ENCODE data around the gene GRIK4. TPM values are rescaled to one million over a fixed set of nuclear protein-coding genes. Genes with fewer than 3 reads are reported as not detected.

GRIK4 gene
- polyA plus RNA-seq, 1 of the 3 experiments (the other 2 are of a cell fraction) = 0.03 TPM

GRCh38 chr11:120473503-120473902 is 38.0 kb upstream of the GRIK4 start:
- Histone ChIP-seq H3K27me3 (ENCODE audit: insufficient read depth) (no peaks in the 10 kb centered on the region), H3K9me3 (no peaks in the 10 kb centered on the region), H3F3A (replicated peaks; ENCODE audit: insufficient read depth) (peaks cover 14% of the 10 kb centered on the region), H4K20me1 (ENCODE audit: insufficient read depth) (no peaks in the 10 kb centered on the region), H3K4me3 (ENCODE audit: low read depth in 2 of 2, low read length in 1 of 2) (no peak overlapping the region), H2AFZ (ENCODE audit: low read depth) (no peak overlapping the region), H3K9me2 (no peaks in the 10 kb centered on the region), H3K4me2 (no peak overlapping the region), H3K27ac (ENCODE audit: low read depth in 2 of 2, low read length in 1 of 2) (no peak overlapping the region), H3K79me2 (ENCODE audit: insufficient read depth) (no peaks in the 10 kb centered on the region), H3K36me3 (replicated peaks in 1 of 2; ENCODE audit: control insufficient read depth in 1 of 2, insufficient read depth in 2 of 2, low read length in 1 of 2) (peaks cover 79 to 83% of the 10 kb centered on the region in 2 experiments), H3K4me1 (ENCODE audit: control insufficient read depth in 1 of 2, insufficient read depth in 2 of 2, low read depth in 1 of 2, low read length in 1 of 2) (no peaks in the 10 kb centered on the region), H3K9ac (no peak overlapping the region)
- CTCF ChIA-PET = interaction anchor here (1.0 kb wide), 1 partner anchor 37 kb away, joined by 3 read pairs; no protein-coding TSS in a partner anchor
- DNase-seq = no peak
- TF ChIP-seq IRF3 (IDR thresholded peaks at IDR 0.05; ENCODE audit: low read depth, low read length) (no peak), RAD21 (IDR thresholded peaks at IDR 0.05; ENCODE audit: low read length) (no peak), RCOR1 (IDR thresholded peaks at IDR 0.05; ENCODE audit: low read length) (no peak), FOXJ3 (CRISPR knock-in tag; IDR thresholded peaks at IDR 0.05) (no peak), GABPA (IDR thresholded peaks at IDR 0.05; ENCODE audit: low read depth) (no peak), USF1 (IDR thresholded peaks at IDR 0.05; ENCODE audit: borderline replicate concordance, low read depth) (no peak), GATA2 (CRISPR knock-in tag; IDR thresholded peaks at IDR 0.05) (no peak), EP300 (IDR thresholded peaks at IDR 0.05; ENCODE audit: borderline replicate concordance in 1 of 2, low read depth in 1 of 2, low read length in 1 of 2) (no peak), FOXM1 (IDR thresholded peaks at IDR 0.05; ENCODE audit: low read depth) (no peak), CTCF (IDR thresholded peaks at IDR 0.05) (no peak)
- 97% methylated on average over 3 of the region's 3 CpGs for WGBS (ENCODE audit: low lambda C conversion rate)
- POLR2A ChIA-PET = no interaction called here

- ChIA-PET POLR2A (no interaction called here), CTCF (interaction anchor here (1.0 to 1.4 kb wide), 2 partner anchors 11 to 148 kb away, joined by 3 read pairs; no protein-coding TSS in a partner anchor)
- Histone ChIP-seq H3K27ac (ENCODE audit: low read depth in 2 of 2, low read length in 1 of 2) (no peak overlapping the region), H3K36me3 (replicated peaks in 1 of 2; ENCODE audit: control insufficient read depth in 1 of 2, insufficient read depth in 2 of 2, low read length in 1 of 2) (peaks cover 72 to 76% of the 10 kb centered on the region in 2 experiments), H3F3A (replicated peaks; ENCODE audit: insufficient read depth) (peaks cover under 1% of the 10 kb centered on the region), H3K9me3 (no peaks in the 10 kb centered on the region), H4K20me1 (ENCODE audit: insufficient read depth) (no peaks in the 10 kb centered on the region), H3K4me1 (ENCODE audit: control insufficient read depth in 1 of 2, insufficient read depth in 2 of 2, low read depth in 1 of 2, low read length in 1 of 2) (no peaks in the 10 kb centered on the region), H3K9ac (no peak overlapping the region), H3K4me2 (no peak overlapping the region), H3K79me2 (ENCODE audit: insufficient read depth) (no peaks in the 10 kb centered on the region), H3K9me2 (no peaks in the 10 kb centered on the region), H3K27me3 (ENCODE audit: insufficient read depth) (no peaks in the 10 kb centered on the region), H3K4me3 (ENCODE audit: low read depth in 2 of 2, low read length in 1 of 2) (no peak overlapping the region), H2AFZ (ENCODE audit: low read depth) (no peak overlapping the region)
- no peak for DNase-seq
- 92% methylated on average over 6 of the region's 6 CpGs for WGBS (ENCODE audit: low lambda C conversion rate)
- TF ChIP-seq NRF1 (IDR thresholded peaks at IDR 0.05; ENCODE audit: low read depth, low read length) (no peak), FOXM1 (IDR thresholded peaks at IDR 0.05; ENCODE audit: low read depth) (no peak), TCF12 (IDR thresholded peaks at IDR 0.05) (no peak), EP300 (IDR thresholded peaks at IDR 0.05; ENCODE audit: borderline replicate concordance in 1 of 2, low read depth in 1 of 2, low read length in 1 of 2) (no peak), USF2 (IDR thresholded peaks at IDR 0.05; ENCODE audit: borderline replicate concordance, low read depth, low read length) (no peak), NFIC (IDR thresholded peaks at IDR 0.05; ENCODE audit: borderline replicate concordance) (no peak), TEAD4 (IDR thresholded peaks at IDR 0.05; ENCODE audit: borderline replicate concordance, insufficient read depth) (no peak), GATA2 (CRISPR knock-in tag; IDR thresholded peaks at IDR 0.05) (no peak)
These were observed 29.4 kb upstream of the GRIK4 start for GRCh38 chr11:120482149-120482548.

All from SK-N-SH (cell line).